GM12892 (cell line): ENCODE data around the gene VSTM2B.

ENCODE experiments used
- POLR2A ChIP-seq: IDR thresholded peaks from 2 replicates; pipeline ENCODE4 v1.6.1; 2011; ENCODE audit warnings: low read depth, low read length, control low read depth
- TAF1 ChIP-seq: IDR thresholded peaks from 2 replicates; pipeline ENCODE4 v1.6.1; 2011; ENCODE audit warnings: low read depth, mild to moderate bottlenecking, control low read depth, low read length, borderline replicate concordance

GRCh38 chr19:29483944-29484581, 41.7 kb upstream of the VSTM2B start:
- TF ChIP-seq POLR2A (no peak), TAF1 (no peak)
